Activated CD4-positive, CD25-positive, alpha-beta regulatory T cell (primary cell): ENCODE measurements around the gene SMIM32.

ENCODE experiments used
- DNase-seq, 4 experiments: peaks; one replicate each; lab custom pipeline; 2025; lab: John Stamatoyannopoulos, UW

Gene SMIM32

GRCh38 chr5:136207631-136208030 lies 14.7 kb upstream of the SMIM32 start:
- DNase-seq = no peak

DNA sequence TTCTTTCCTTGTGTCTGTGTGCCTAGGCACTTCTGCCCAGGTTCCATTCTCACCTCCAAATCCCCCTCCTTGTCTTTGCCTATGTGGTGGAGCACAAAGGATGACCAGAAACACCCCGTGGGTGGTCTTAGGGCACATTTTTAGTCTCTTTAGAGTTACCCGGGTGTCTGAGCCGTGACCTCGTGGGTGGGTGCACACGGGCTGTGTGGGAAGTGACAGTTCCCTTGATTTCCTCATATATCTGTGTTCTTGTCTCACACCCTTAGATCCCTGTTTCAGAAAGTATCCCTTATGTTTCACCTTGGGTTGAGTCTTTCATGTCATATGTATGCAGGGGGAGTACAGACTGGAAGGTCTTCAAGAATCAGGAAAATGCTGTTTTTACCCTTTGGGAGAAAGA lies 13.4 kb upstream of the SMIM32 start:
- DNase-seq = no peak

- DNase-seq = no peak
These were observed 13.0 kb upstream of the SMIM32 start for GRCh38 chr5:136205941-136206340.

DNA sequence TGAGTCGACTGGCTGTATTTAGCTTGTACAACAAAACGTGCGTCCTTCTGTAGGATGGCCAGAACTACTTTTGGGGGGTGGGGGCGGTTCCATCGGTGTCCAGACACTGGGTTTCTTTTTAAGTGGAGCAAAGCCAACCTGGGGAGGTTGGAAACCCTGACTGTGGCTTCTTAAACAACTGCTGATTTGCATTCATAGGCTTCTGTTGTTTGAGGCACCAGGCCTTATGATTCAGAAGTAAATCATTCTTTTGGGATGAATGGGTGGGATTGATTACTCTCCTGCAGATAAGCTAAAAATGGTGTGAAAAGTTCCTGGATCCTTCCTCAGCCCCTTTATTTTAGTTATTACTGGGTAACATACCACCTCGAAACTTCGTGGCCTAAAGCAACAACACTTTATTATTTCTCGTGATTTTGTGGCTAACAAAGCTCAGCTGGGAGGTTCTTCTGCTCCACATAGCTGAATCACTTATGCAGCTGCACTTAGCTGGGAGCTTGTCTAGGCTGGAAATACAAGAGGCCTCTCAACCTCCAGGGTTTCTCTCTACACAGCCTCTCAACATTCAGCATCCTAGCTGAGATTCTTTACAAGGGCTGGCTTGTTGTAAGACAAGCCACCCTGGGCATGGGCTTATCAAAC lies 12.2 kb upstream of the SMIM32 start:
- DNase-seq = no peak

DNA sequence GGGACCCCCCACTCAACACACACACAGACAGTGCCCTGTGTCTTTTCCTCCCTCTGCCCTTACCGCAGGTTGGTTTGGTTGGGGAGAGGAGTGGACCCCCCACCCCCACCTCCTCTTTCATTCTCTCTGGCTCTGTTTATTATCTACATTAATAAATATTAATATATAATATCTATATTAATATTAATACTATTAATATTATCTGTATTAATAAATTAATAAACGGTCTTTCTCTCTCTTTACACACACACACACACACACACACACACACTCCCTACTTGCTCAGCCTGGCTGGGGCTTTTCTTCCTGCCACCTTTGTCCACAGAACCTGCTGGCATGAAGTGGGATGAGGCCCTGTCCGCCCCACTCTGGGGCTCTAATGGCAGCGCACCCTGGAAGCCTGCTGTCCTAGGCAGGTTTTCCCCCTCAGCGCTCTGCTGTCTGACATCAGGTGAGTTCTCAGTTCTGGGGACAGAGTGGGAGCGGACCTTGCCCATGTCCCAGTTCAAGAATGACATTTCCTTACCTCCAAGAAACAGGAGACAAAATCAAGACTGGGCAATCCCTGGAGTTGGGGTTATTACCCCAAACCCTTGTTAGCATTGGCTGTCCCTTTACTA lies 10.5 kb upstream of the SMIM32 start:
- DNase-seq = no peak

- DNase-seq = no peak
These were observed 9.7 kb upstream of the SMIM32 start for GRCh38 chr5:136202469-136203205.

GRCh38 chr5:136201870-136202269 lies 8.9 kb upstream of the SMIM32 start:
- no peak for DNase-seq

DNA sequence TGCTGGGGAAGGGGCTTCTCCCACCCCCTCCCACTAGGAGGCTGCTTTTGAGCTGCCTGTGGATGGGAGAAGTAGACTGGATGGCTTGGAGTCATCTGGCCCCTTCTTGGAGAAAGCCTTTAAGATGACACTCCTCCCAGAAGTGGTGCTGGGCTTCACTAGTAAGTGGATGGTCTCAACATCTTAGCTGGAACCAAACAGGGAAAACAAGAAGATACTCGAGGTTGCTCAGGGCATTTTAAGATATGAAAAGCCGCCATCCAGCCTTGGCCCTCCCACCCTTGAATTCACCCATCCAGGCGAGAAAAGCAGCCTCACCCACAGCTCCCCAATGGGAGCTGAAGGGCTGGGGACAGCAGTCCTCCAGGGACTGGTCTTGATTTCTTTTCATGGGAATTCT lies 7.8 kb upstream of the SMIM32 start:
- DNase-seq = no peak

DNA sequence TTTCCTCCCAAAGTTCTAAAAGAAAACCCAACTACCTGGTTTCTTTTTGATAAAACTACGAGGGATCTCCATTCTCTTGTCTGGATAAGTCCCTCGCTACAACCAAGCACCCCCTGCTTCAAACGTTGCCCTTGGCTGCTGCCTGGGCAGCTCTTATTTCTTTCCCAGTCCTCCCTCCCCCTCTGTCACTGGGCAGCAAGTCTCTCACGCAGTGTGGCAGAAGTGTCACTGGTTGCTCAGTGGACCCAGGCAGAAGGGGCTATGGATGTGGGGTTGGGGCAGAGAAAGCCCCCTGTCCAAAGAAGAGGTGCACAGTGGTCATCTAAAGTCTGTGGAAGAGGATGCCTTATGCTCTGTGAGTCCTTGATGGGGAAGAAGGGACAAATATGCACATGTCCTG lies 7.2 kb upstream of the SMIM32 start:
- DNase-seq = no peak

DNA sequence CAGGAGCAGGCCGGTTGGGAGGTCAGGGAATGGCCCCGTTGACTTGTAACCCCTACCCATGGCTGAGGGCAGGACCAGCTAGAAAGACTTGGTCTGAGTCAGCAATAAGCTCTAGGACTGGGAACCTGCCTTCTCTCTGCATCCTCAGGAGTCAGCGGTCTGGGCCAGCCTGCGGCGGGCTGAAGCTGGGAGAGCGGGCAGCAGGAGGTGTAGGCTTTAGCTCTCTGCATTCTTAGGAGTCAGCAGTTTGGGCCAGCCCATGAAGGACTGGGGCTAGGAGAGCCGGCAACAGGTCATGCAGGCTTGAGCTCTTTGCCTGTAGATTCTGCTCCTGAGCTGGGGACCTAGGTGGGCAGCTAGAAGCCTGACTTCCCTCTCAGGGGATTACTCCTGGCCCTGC lies 6.4 kb upstream of the SMIM32 start:
- no peak for DNase-seq

DNA sequence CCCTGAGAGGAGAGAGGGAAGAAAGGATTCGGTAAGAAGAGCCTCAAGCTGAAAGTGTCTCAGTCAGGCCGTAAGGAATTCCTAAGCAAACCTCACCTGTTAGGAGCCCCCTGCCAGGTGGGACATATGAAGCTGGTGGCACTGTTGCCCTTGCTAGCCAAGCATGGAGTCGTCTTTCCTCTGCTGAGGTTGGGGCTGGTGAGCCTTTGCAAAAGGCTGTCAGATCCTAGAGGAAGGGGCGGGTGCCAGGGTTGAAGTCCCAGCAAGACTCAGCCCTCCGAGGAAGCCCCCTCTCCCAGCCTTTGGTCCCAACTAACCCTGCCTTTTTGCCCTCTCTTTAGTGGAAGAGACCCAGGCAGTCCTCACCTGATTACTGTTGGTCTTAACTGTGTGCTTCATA lies 5.5 kb upstream of the SMIM32 start:
- no peak for DNase-seq

DNA sequence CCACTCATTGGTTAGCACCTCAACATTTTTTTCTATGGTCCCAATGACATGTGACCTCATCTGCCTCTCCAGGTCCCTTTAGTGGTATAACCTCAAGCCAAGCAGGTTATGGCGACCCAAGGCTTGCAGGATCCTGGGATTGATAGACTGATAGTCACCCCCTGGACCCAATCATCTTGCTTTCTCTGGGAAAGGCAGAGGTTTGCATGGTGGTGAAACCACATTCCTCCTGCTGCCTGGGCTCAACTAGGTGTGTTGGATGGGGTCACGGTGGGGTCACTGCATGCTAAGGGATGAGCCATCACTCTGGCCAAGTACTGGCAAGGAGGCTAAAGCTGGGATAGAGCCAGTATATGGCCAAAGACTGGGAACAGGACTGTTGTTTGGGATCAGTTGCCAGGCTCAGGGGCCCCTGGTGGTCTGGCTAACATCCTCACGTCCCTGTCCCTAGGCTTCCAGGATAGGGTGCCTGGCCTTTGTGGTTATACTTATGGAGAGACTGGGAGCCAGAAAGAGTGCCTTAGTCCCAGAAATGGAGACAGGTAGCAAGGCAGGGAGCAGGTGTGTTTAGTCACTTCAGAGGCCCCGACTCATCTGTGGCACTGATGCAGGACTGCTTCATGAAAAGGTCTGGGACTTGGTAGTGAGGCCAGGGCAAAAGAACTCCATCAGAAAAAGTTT lies 4.6 kb upstream of the SMIM32 start:
- DNase-seq = no peak

DNA sequence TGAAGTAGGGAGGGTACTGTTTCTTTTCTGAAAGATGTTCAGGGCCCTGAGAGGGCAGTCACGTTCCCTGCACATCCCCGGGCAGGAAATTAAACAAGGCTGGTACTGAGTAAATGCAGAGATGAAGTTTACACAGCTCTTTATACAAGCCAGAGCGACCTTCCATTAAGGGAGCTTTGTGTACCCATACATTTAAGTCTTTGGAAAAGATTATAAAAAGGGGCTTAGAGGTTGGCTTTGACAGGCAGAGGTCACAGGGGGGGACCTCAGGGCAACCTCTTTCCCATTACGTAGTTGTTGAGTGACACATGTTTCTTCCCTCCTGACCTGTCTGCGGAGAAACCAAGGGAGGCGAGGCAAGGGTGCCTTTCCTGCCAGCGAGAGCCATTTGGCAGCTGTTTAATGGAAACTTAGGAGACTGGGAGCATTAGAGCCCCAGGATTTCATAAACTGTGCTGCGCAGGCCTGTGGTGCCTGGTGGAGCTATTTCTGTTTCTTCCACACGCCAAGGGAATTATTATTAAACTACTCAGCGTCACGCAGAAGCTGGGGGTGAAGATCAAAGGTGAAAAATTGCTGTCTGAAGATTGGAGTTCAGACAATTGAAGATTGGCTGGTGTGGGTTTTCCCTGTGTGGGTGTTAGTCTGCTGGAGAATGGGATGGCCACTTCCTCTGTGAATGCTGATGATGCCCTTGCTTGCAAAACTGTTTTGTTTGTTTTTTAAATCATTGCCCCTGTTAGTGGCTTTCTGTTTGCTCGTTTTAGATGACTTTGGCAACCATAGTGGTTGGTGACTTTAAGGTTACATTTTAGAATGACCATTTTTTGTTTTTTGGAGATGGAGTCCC lies 3.2 kb upstream of the SMIM32 start:
- no peak for DNase-seq

- no peak for DNase-seq
These were observed 1.6 kb upstream of the SMIM32 start for GRCh38 chr5:136194576-136194975.

GRCh38 chr5:136193322-136193935 lies 467 bp upstream of the SMIM32 start:
- DNase-seq = no peak

- no peak for DNase-seq
These were observed 892 bp downstream of the SMIM32 start for GRCh38 chr5:136192015-136192525.

GRCh38 chr5:136191304-136192014 lies 1.5 kb downstream of the SMIM32 start:
- no peak for DNase-seq

- no peak for DNase-seq
These were observed 2.1 kb downstream of the SMIM32 start for GRCh38 chr5:136190904-136191303.

GRCh38 chr5:136190091-136190720 lies 2.8 kb downstream of the SMIM32 start:
- no peak for DNase-seq

DNA sequence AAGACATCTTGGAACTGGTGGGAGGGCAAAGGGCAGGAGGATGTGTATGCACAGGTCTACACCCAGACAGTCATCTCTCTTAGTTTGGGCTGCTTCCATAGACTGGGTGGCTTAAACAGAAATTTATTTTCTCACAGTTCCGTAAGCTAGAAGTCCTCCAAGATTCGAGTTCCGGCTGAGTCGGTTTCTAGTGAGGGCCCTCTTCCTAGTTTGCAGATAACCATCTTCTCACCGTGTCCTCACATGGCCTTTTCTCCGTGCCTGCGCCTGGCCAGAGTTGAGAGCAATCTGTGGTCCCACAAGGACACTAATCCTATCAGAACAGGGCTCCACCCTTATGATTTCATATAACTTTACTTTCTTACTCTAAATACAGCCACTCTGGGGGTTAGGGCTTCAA lies 4.1 kb downstream of the SMIM32 start:
- DNase-seq = no peak
